GM13977 (cell line): ENCODE data around the gene SLC38A3.
A peak's percentile ranks its signal among the peaks of the same experiment; 100 is the strongest.
"Not testable (repeated sequence)": the region's sequence is repeated elsewhere in the genome, so short reads cannot be mapped to it uniquely, and the experiment has no call there.

Experiments used
- DNase-seq: peaks from one replicate; pipeline ENCODE4 v3.0.0; 2012; ENCODE audit warnings: low spot score
- in situ Hi-C: fragments of 300-500 bp; cut with MboI; formaldehyde crosslinking; loops from one replicate; pipeline ENCODE4 v1.12.0; 2022; ENCODE audit warnings: low sequenced_read_pairs, low pct_unique_long_range_greater_than_20kb, mixed read lengths, inconsistent platforms; ENCODE audit not compliant: unreplicated experiment
- TF ChIP-seq, protein P1 (sequence below): IDR thresholded peaks from 2 replicates; pipeline ENCODE4 v1.5.1; 2012; ENCODE audit warnings: mild to moderate bottlenecking, control low read depth; ENCODE audit not compliant: insufficient read depth; ENCODE audit errors: extremely low read depth, missing control alignments

SLC38A3 gene

DNA sequence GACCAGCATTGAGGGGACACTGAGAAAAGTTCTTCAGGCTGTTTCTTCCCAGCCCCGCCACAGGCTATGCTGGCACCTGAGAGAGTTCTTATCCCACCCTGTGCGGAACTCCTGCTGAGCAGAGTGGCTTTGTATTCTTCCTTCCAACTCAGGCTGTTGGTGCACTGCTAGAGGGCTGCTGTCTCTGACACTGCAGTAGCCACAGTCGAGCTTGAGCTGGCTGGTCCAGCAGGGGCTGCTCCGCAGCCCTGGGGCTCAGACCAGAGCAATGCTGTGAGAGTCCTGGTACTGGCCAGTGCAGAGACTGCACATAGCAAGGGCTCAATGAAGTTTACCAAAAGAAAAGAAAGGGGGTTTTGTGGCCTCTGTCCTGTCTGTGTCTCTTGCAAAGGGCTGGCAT lies 34.6 kb downstream of the SLC38A3 start:
- no peak for DNase-seq
- in situ Hi-C loops = no loop called here
- TF ChIP-seq, protein P1, sequence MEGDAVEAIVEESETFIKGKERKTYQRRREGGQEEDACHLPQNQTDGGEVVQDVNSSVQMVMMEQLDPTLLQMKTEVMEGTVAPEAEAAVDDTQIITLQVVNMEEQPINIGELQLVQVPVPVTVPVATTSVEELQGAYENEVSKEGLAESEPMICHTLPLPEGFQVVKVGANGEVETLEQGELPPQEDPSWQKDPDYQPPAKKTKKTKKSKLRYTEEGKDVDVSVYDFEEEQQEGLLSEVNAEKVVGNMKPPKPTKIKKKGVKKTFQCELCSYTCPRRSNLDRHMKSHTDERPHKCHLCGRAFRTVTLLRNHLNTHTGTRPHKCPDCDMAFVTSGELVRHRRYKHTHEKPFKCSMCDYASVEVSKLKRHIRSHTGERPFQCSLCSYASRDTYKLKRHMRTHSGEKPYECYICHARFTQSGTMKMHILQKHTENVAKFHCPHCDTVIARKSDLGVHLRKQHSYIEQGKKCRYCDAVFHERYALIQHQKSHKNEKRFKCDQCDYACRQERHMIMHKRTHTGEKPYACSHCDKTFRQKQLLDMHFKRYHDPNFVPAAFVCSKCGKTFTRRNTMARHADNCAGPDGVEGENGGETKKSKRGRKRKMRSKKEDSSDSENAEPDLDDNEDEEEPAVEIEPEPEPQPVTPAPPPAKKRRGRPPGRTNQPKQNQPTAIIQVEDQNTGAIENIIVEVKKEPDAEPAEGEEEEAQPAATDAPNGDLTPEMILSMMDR = no peak

DNA sequence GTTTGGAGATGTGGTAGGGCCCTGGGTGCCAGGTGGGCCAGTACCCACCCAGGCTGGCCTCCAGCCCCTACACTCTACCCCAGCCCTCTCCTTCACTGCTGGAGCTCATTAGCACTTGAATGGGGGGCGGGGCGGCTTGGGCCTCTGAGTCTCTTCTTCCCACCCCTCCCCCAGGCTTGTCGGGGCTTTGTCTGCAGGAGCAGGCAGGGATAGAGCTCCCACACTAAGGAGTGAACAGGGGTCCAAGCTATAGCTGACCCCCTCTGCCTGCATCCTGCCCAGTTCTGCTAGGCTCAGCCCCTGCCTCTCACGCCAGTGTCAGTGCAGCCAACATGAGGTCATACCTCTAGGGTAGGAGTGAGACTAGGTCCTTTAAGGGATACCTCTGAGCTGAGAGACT lies 36.1 kb downstream of the SLC38A3 start:
- in situ Hi-C loops = no loop called here
- DNase-seq = no peak
- TF ChIP-seq, protein P1 = no peak

DNA sequence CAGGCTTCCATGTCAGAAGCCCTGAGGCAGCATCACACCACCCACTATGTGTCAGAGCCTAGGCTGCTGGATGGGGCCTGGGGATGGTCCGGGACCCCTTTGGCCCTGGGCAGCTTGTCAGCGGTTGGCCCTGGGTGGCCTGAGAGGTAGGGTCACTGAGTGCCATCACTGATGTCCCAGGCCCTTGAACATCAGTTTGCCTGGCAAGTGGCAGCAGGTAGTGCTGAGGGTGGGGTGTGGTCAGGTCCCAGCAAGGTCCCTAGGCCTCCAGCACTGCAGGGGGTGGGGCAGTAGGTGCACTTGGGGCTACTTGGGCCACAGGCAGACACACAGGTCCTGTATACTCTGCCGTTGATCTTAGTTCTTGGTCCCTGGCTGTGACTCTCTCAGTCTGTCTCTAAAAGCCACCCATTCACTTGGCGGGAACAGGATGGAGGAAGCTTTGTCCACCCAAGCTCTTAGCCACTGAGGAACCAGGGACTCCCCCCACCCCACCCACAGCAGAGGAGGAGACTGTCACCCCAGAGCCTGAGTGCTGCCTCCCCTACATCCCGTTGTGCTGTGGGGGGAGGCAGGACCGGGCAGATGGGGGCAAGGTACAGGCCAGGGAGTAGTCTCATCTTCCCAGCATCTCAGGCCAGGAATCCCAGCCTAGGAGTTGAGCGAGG lies 36.8 kb downstream of the SLC38A3 start:
- TF ChIP-seq, protein P1 = no peak
- DNase-seq = no peak
- in situ Hi-C loops = no loop called here

DNA sequence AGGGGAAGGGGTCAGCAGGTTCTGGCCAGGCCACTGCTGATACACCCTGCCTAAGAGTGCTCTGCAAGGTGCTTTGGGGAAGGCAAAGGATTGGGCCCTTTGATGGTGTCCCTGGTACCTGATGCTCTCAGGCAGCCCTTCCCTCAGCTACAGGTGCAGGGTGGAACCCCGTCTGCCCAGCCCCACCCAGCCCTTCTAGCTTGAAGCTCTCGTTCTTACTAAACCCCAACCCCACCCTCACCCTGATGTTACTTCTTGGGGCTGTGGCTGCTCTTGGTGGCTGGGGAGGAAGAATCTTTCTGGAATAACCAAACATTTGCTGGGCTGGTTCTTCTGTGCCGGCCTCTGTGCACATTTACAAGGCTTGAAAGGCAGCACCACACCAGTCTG lies 37.3 kb downstream of the SLC38A3 start:
- in situ Hi-C loops = no loop called here
- TF ChIP-seq, protein P1 = no peak
- peak; percentile 57 for DNase-seq

DNA sequence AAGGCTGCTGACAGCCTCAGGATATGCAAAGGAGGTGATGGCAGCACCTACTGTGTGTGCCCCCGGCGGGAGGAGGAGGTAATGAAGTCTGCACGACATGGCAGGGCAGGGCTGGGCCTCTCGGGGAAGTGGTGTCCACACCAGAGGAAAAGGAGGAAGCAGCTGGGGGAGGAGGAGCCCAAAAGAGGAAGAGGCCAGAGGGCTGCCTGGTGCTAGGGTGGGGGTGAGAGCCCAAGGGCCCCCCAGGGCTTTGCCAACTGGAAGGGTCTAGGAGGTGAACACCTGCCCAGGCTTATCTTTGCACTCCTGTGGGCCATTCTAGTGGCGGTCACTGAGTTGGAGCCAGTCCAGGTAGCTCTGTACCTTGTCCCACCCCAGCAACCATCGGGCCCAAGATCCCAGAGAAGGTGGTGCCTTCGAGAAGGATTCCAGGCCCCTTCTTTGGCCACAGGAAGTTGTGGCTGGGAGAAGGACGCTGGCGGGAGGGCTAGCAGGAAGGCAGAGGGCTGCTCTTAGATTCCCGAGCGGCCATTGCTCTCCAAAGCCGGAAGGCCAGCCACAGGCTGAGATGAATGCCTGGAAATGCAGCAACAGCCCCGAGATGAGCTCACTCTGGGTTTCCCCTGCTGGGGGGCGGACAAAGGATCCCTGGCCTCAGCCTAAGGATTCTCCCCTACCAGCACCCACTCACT lies 37.9 kb downstream of the SLC38A3 start:
- peak; percentile 48 for DNase-seq
- in situ Hi-C loops = no loop called here
- TF ChIP-seq, protein P1 = no peak

DNA sequence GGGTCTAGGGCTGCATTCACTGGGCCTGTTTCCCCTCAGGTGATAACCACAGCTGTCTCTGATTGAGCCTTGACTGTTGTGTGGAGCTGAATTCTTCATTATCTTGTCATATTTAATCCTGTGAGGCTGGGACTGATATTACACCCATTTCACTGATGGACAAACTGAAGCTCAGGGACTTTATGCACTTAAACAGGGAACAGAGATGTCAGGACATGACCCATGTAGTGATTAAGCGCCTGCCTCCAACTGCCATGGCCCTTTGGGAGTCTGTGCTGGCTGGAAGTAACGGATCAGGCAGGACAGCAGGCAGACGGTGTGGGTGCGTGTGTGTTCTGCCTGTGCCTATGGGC lies 38.4 kb downstream of the SLC38A3 start:
- TF ChIP-seq, protein P1 = no peak
- DNase-seq = no peak
- in situ Hi-C loops = no loop called here

DNA sequence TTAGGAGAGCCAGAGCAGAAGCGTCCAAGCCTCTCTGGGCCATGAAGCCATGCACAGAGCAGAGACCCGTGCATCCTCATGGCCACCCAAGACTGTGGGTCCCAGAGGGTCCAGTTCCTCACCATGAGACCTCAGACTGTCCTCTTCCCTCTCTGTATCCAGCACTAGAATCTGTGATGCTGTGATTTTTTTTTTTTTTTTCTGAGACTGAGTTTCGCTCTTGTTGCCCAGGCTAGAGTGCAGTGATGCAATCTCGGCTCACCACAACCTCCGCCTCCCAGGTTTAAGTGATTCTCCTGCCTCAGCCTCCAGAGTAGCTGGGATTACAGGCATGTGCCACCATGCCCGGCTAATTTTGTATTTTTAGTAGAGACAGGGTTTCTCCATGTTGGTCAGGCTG lies 39.7 kb downstream of the SLC38A3 start:
- in situ Hi-C loops, DNase-seq: not testable (repeated sequence)
